Activated naive CD8-positive, alpha-beta T cell treated with anti-CD3 and anti-CD28 coated beads, Interleukin-2, amount 10 ng/mL, durations not matched to agents 7 days and 5 days (primary cell): ENCODE results near the gene DAGLA. TPM values are rescaled to one million over a fixed set of nuclear protein-coding genes. Genes with fewer than 3 reads are reported as not detected.

ENCODE experiments used
- ATAC-seq: fragments of 150-1000 bp; cut with Tn5 transposase; one replicate; pipeline ENCODE4 v1.10.0; 2021; ENCODE audit warnings: low read depth, moderate library complexity
- POLR2A ChIA-PET: fragments of 350-600 bp; sonication (Branson Sonifier 250); formaldehyde crosslinking; loops from one replicate; lab custom pipeline; 2021; ENCODE audit warnings: antibody characterized with exemption; lab: Charles Lee
- DNase-seq: peaks from one replicate; pipeline ENCODE4 v3.0.0; 2021
- H3K27ac Mint-ChIP-seq: one replicate; pipeline ENCODE4 v1.8.0; 2022; ENCODE audit warnings: mild to moderate bottlenecking, mixed read lengths
- H3K27me3 Mint-ChIP-seq: one replicate; pipeline ENCODE4 v1.8.0; 2022; ENCODE audit warnings: mild to moderate bottlenecking, moderate library complexity, mixed read lengths
- H3K36me3 Mint-ChIP-seq: one replicate; pipeline ENCODE4 v1.8.0; 2021; ENCODE audit warnings: mild to moderate bottlenecking, mixed read lengths
- H3K4me1 Mint-ChIP-seq: one replicate; pipeline ENCODE4 v1.8.0; 2021; ENCODE audit warnings: mixed read lengths
- H3K4me3 Mint-ChIP-seq: one replicate; pipeline ENCODE4 v1.8.0; 2022; ENCODE audit warnings: mild to moderate bottlenecking, moderate library complexity, mixed read lengths
- H3K9me3 Mint-ChIP-seq: one replicate; pipeline ENCODE4 v1.8.0; 2021; ENCODE audit warnings: mixed read lengths
- total RNA-seq, 2 experiments: library from RNA; stranded (reverse); gene quantifications; one replicate each; pipeline ENCODE4 v1.2.3, GENCODE V29; 2021

Gene DAGLA
- total RNA-seq, 2 experiments from 2014 or later: 0.08 to 0.14 TPM

DNA sequence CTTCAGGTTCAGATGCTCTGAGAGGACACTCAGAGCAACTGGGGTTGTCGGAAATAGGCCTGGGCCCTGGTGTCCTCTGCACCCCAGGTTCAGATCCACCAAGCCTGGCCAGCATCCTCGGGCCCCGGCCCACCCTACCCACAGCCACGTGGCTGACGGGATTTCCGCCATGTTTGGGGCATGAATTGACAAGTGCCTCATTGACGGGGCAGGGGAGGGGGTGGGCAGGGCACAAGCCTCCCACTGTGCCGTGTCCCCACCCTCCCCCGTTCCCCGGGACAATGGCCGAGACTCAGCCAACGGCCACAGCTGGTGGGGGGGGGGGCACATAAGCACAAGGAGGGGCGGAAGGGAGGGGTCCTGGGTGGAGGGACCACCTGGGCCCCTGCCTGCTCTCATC is 80.8 kb downstream of the DAGLA start:
- Mint-ChIP-seq H3K9me3 (no peaks in the 10 kb centered on the region), H3K4me3 (no peak overlapping the region), H3K27me3 (peaks cover 2% of the 10 kb centered on the region), H3K27ac (no peak overlapping the region), H3K4me1 (peaks cover 12% of the 10 kb centered on the region), H3K36me3 (no peaks in the 10 kb centered on the region)
- ATAC-seq: no peak
- POLR2A ChIA-PET: no interaction called here
- DNase-seq: no peak

- Mint-ChIP-seq H3K9me3 (no peaks in the 10 kb centered on the region), H3K27me3 (peaks cover 2% of the 10 kb centered on the region), H3K36me3 (no peaks in the 10 kb centered on the region), H3K4me3 (no peak overlapping the region), H3K4me1 (peaks cover 7% of the 10 kb centered on the region), H3K27ac (no peak overlapping the region)
- POLR2A ChIA-PET: no interaction called here
- no peak for ATAC-seq
- DNase-seq: no peak
These were observed 81.4 kb downstream of the DAGLA start for GRCh38 chr11:61761440-61762222.

DNA sequence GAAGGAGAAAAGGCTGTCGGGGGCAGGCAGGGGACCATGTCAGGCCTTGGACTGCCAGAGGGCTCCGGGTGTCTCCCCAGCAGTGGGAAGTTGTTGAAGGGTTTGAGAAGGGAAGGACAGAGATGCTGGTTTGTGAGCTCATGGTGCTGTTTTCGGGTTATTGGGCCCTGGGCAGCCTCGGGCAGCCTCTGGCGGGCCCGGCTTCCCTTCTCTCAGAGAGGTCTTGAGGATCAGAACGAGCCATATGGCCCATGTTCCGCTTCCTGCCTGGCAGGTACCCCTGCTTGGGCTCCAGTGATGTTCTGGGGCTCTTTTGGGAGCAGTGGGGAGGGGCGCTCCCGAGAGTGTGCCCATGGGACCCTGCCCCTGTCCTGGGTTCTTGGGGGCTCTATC is 82.0 kb downstream of the DAGLA start:
- Mint-ChIP-seq H3K4me3 (no peak overlapping the region), H3K9me3 (no peaks in the 10 kb centered on the region), H3K36me3 (no peaks in the 10 kb centered on the region), H3K27ac (no peak overlapping the region), H3K27me3 (peaks cover 2% of the 10 kb centered on the region), H3K4me1 (peaks cover 3% of the 10 kb centered on the region)
- POLR2A ChIA-PET: no interaction called here
- ATAC-seq: no peak
- DNase-seq: no peak

DNA sequence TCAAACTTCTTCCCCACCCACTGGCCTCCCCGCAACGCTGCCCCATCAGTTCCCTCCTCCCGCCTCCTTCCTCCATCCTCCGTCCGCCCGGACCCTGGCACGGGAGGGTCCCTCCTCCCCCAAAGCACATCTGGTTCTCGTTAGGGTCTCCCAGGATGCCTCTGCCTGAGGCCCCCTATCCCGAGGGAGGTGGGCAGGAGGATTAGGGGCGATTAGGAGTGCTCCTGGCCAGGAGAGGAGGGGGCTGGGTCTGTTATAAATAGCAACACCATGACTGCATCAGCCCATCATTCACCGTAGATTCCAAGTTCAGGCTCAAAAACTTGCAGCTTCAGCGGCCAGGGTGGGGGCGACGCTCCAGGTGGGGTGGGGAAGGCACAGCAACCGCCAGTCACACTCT is 82.6 kb downstream of the DAGLA start:
- Mint-ChIP-seq H3K4me3 (no peak overlapping the region), H3K27me3 (peaks cover 2% of the 10 kb centered on the region), H3K4me1 (no peaks in the 10 kb centered on the region), H3K9me3 (no peaks in the 10 kb centered on the region), H3K27ac (no peak overlapping the region), H3K36me3 (no peaks in the 10 kb centered on the region)
- ATAC-seq: no peak
- POLR2A ChIA-PET: no interaction called here
- DNase-seq: no peak

GRCh38 chr11:61763930-61764605 is 83.9 kb downstream of the DAGLA start:
- Mint-ChIP-seq H3K4me3 (no peak overlapping the region), H3K9me3 (no peaks in the 10 kb centered on the region), H3K4me1 (no peaks in the 10 kb centered on the region), H3K27ac (no peak overlapping the region), H3K27me3 (peaks cover 2% of the 10 kb centered on the region), H3K36me3 (no peaks in the 10 kb centered on the region)
- DNase-seq (no peak), ATAC-seq (no peak)
- POLR2A ChIA-PET: no interaction called here

DNA sequence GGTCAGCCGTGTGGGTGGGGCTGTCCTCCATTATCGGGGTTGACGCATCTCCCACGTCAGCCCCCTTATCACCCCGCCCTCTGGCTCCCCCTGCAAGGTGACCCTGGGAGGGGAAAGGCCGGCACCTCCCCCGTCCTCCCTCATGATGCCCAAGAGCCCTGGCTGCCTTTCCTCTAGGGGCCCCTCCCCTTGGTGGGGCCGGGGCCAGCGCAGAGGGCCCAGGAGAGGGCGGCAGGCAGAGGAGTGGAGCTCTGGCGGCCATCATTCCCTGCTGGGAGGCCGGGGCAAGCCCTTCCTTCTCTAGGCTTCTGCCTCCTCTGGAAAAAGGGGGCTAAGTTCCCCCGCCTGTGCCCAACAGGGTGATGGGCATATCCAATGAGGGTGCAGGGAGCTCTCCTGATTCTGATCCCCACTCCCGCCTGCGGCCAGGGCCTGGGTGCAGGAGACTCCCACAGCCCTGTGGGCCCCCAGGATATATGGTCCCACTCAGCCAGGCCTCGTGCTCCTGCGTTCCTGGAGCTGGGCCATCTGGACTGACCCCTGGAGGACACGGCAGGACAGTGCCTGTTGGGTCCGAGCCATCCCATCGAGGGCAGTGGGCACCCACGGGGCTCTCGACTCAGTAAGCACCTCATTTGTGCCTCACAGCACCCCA is 84.5 kb downstream of the DAGLA start:
- Mint-ChIP-seq H3K27me3 (peaks cover 2% of the 10 kb centered on the region), H3K4me3 (no peak overlapping the region), H3K4me1 (no peaks in the 10 kb centered on the region), H3K27ac (no peak overlapping the region), H3K9me3 (no peaks in the 10 kb centered on the region), H3K36me3 (no peaks in the 10 kb centered on the region)
- ATAC-seq (no peak), DNase-seq (no peak)
- POLR2A ChIA-PET: no interaction called here

GRCh38 chr11:61765550-61766253 is 85.5 kb downstream of the DAGLA start:
- DNase-seq (no peak), ATAC-seq (no peak)
- Mint-ChIP-seq H3K9me3 (no peaks in the 10 kb centered on the region), H3K36me3 (no peaks in the 10 kb centered on the region), H3K27me3 (no peaks in the 10 kb centered on the region), H3K27ac (no peak overlapping the region), H3K4me3 (no peak overlapping the region), H3K4me1 (no peaks in the 10 kb centered on the region)
- POLR2A ChIA-PET: no interaction called here

DNA sequence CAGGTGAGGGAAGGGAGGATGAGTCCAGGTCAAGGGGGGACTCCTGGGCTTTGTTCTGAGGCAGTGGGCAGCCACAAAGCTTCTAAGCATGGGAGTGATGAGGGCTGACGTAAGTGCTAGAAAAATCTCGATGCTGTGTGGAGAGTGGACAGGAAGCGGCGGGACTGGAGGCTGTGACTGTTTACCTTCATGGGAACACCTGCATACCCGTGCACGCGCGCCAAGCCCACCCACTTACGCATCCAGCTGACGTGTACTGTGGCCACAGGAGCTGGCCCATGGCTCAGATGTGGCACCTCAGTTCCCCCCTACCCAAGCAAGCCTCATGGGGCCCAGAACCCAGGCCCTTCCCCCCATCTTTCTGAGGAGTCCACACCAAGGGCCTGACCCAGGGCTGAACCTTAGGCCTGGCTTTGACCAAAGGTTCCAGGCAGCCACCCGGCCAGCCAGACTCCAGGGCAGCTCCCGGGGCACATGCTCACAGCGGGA is 86.2 kb downstream of the DAGLA start:
- no peak for DNase-seq
- Mint-ChIP-seq H3K27me3 (no peaks in the 10 kb centered on the region), H3K4me1 (peaks cover 1% of the 10 kb centered on the region), H3K9me3 (no peaks in the 10 kb centered on the region), H3K36me3 (no peaks in the 10 kb centered on the region), H3K27ac (no peak overlapping the region), H3K4me3 (no peak overlapping the region)
- ATAC-seq: no peak
- POLR2A ChIA-PET: no interaction called here

DNA sequence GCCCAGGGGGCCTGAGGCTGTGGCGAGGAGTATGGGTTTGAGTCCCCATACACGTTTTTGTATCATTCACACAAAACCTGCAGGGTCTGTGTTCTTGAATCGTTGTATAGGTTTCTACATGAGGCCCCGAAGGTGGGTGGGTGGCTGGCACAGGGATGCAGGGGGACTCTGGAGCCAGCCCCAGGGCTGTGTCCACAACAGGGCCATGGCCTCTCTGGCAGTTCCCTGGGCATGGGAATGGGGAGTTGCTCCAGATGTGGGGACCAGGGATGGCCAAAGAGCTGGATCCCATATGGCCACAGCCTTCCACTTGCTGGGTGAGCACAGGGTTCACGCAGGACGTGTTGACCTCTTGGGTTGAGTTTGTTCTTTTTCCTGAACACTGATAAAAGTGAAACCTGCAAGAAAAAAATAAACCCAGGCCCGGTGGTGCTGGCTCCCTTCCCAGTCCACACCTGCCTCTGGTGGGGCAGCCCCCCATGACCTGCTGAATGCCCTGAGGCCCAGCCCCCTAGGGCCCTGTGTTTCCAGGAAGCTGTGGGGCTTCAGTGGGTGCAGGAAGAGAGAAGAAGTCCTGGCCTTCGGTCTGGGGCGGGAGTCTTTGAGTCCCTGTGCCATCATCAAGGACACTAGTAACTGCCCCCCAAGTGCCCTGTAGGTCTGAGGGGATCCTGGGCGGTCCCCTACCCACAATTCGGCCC is 88.3 kb downstream of the DAGLA start:
- H3K27ac Mint-ChIP-seq: no peak overlapping the region
- POLR2A ChIA-PET: no interaction called here
- no peak for ATAC-seq

DNA sequence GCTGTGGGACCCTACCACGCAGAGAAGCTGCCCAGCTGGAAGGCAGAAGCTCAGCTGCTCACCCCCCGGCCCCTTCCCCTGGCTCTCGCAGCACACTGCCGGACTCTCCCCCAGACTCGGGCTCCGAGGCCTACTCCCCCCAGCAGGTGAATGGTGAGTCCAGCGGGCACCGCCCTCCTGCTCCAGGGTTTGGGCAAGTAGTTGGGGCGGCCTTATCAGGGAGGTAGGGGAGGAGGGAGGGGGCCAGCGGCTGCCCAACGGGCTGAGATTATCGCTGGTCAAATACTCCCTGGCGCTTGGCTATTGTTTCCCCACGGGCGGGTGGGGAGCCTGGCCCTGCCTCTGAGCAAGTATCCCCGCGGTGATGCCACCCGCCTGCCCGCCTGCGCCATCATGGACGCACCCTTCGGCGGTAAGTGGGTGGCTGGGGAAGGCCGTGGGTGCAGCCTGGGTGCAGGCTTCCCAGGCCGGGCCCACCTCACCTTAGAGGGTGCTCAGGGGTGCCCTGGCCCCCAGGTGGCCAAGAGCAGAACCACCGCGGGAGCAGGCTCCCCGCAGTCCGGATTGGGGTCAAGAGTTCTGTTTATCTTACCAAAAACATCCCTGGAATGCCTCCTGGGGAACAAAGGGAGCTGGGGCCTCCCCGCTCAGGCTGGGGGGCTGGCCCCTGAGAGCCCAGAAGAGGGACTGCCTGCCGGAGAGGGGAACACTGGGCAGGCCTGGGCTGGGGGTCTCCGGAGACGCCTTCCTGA is 89.2 kb downstream of the DAGLA start:
- Mint-ChIP-seq H3K27me3 (no peaks in the 10 kb centered on the region), H3K4me3 (no peak overlapping the region), H3K9me3 (no peaks in the 10 kb centered on the region), H3K36me3 (no peaks in the 10 kb centered on the region), H3K4me1 (peaks cover 4% of the 10 kb centered on the region), H3K27ac (no peak overlapping the region)
- no peak for ATAC-seq
- POLR2A ChIA-PET: no interaction called here
- DNase-seq: no peak

More for the DNA sequence above, 88.3 kb downstream of the DAGLA start:
- Mint-ChIP-seq H3K9me3 (no peaks in the 10 kb centered on the region), H3K4me3 (no peak overlapping the region), H3K36me3 (no peaks in the 10 kb centered on the region), H3K4me1 (peaks cover 4% of the 10 kb centered on the region), H3K27me3 (no peaks in the 10 kb centered on the region)
- no peak for DNase-seq

DNA sequence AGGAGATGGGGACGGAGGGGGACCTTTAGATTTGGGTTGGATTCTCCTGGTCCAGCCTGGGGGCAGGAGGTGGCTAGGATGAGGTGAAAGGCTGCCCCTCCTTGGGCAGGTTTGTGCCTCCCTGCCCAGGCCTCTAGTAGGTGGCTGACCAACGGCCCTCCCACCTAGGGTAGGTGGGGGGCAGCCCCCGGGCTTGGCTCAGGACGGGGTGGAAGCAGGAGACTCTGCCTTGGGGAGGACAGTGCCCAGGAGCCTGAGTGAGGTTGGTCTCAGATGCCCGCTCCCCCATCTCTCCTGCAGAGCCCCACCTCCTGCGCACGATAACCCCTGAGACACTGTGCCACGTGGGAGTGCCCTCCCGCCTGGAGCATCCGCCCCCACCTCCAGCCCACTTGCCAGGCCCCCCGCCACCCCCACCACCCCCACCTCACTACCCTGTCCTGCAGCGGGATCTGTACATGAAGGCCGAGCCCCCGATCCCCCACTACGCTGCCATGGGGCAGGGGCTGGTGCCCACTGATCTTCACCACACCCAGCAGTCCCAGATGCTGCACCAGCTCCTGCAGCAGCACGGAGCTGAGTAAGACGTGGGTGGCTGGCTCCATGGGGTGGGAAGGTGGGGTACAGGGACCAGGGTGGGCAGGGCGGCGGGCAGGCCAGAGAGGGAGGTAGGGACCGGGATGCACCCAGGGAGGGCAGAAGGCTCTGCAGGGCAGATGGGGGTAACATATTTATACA is 89.9 kb downstream of the DAGLA start:
- no peaks in the 10 kb centered on the region for H3K27me3 Mint-ChIP-seq
- H3K4me3 Mint-ChIP-seq: no peak overlapping the region
- POLR2A ChIA-PET: no interaction called here
- no peaks in the 10 kb centered on the region for H3K36me3 Mint-ChIP-seq
- DNase-seq: no peak
- no peak overlapping the region for H3K27ac Mint-ChIP-seq
- no peaks in the 10 kb centered on the region for H3K9me3 Mint-ChIP-seq
- ATAC-seq: no peak
- H3K4me1 Mint-ChIP-seq: peaks cover 6% of the 10 kb centered on the region
